HepG2 (cell line): ENCODE data around the gene DENND2A. TPM values are rescaled to one million over a fixed set of nuclear protein-coding genes. Genes with fewer than 3 reads are reported as not detected.

Source experiments
- ATAC-seq: fragments of 200-7000 bp; cut with Tn5 transposase; 3 replicates; pipeline ENCODE4 v1.9.1; 2020; ENCODE audit warnings: mild to moderate bottlenecking, moderate library complexity
- BruUV-seq: library from RNA; stranded (reverse); fragments of 400-500 nt; replicated peaks from 2 replicates; lab custom pipeline; 2021; lab: Mats Ljungman, UMichigan
- CTCF ChIA-PET: fragments of 300-600 bp; formaldehyde crosslinking; extraction: SDS; loops from one replicate; lab custom pipeline; 2021; ENCODE audit warnings: low total read pairs, inconsistent platforms, low intra/inter-chr PET ratio; lab: Yijun Ruan, JAX
- POLR2A ChIA-PET: fragments of 350-600 bp; sonication (Branson Sonifier 250); formaldehyde crosslinking; loops from one replicate; lab custom pipeline; 2020; ENCODE audit warnings: antibody characterized with exemption, inconsistent platforms; lab: Yijun Ruan, JAX
- DNase-seq: peaks from one replicate; pipeline ENCODE4 v3.0.0-alpha.2; 2015; ENCODE audit warnings: low spot score
- FAIRE-seq: peaks from 3 replicates; lab custom pipeline; 2011; peaks lifted over from hg19 to GRCh38; lab: Jason Lieb, UNC
- H2AFZ ChIP-seq: one replicate; pipeline ENCODE4 v1.6.1; 2011; ENCODE audit warnings: low read length, inconsistent platforms
- H3K27ac ChIP-seq: fragments of 300-600 bp; 3 replicates; pipeline ENCODE4 v1.8.0; 2011; ENCODE audit warnings: mixed run types, mild to moderate bottlenecking, mixed read lengths, low read length, inconsistent platforms; ENCODE audit not compliant: insufficient read depth; ENCODE audit errors: extremely low read length
- H3K27me3 ChIP-seq, 2 experiments: fragments of 200-600 bp in 1 of 2; 2 replicates in 1 of 2; 3 replicates in 1 of 2; pipeline versions ENCODE4 v1.6.0 to v1.8.0; 2011; ENCODE audit warnings: low read length in 2 of 2, mild to moderate bottlenecking in 2 of 2, moderate library complexity in 2 of 2, inconsistent platforms in 1 of 2; ENCODE audit not compliant: insufficient read depth in 2 of 2, control insufficient read depth in 1 of 2
- H3K36me3 ChIP-seq, 2 experiments: fragments of 200-600 bp in 1 of 2; replicated peaks in 1 of 2; 2 replicates in 1 of 2; 3 replicates in 1 of 2; pipeline versions ENCODE4 v1.5.1 to v1.8.0; 2011; ENCODE audit warnings: low read length in 2 of 2, inconsistent platforms in 1 of 2; ENCODE audit not compliant: insufficient read depth in 2 of 2, control insufficient read depth in 1 of 2
- H3K4me1 ChIP-seq: 2 replicates; pipeline ENCODE4 v1.5.1; 2012; ENCODE audit warnings: low read length, inconsistent platforms; ENCODE audit not compliant: insufficient read depth
- H3K4me2 ChIP-seq: 2 replicates; pipeline ENCODE4 v1.6.0; 2011; ENCODE audit warnings: low read depth, low read length, inconsistent platforms
- H3K4me3 ChIP-seq, 3 experiments: fragments of 200-600 bp in 1 of 3; sonication (generic), shearing (Covaris generic) in 1 of 3; replicated peaks in 1 of 3; 2 replicates each; pipeline ENCODE4 v1.5.1; 2011 to 2016; ENCODE audit warnings: low read length in 3 of 3, inconsistent platforms in 2 of 3, low read depth in 2 of 3, mild to moderate bottlenecking in 2 of 3, control low read depth in 1 of 3, mixed read lengths in 1 of 3; ENCODE audit not compliant: insufficient read depth in 1 of 3
- H3K79me2 ChIP-seq: one replicate; pipeline ENCODE4 v1.6.1; 2011; ENCODE audit warnings: low read length, inconsistent platforms; ENCODE audit not compliant: insufficient read depth
- H3K9ac ChIP-seq: 2 replicates; pipeline ENCODE4 v1.6.0; 2011; ENCODE audit warnings: mild to moderate bottlenecking, low read depth, low read length, inconsistent platforms; ENCODE audit not compliant: insufficient read depth
- H3K9me3 ChIP-seq: 2 replicates; pipeline ENCODE4 v1.5.1; 2012; ENCODE audit warnings: mild to moderate bottlenecking, low read length
- H4K20me1 ChIP-seq: 2 replicates; pipeline ENCODE4 v1.6.0; 2011; ENCODE audit warnings: inconsistent platforms, mild to moderate bottlenecking, low read length, moderate library complexity; ENCODE audit not compliant: insufficient read depth
- ATF1 ChIP-seq: IDR thresholded peaks from 2 replicates; pipeline ENCODE4 v1.6.1; 2016; ENCODE audit warnings: mild to moderate bottlenecking, control low read depth
- CEBPB ChIP-seq: IDR thresholded peaks from 2 replicates; pipeline ENCODE4 v1.6.1; 2011; ENCODE audit warnings: low read depth, low read length, improper control_type of control experiment, borderline replicate concordance
- CEBPG ChIP-seq: IDR thresholded peaks from 2 replicates; pipeline ENCODE4 v1.6.1; 2016
- ZNF101 ChIP-seq: sonication (generic); formaldehyde crosslinking; IDR thresholded peaks from 2 replicates; pipeline ENCODE4 v1.4.0; 2020; ENCODE audit warnings: mild to moderate bottlenecking, low read depth, missing genetic modification reagents, borderline replicate concordance
- ZNF256 ChIP-seq: sonication (generic); formaldehyde crosslinking; conservative IDR thresholded peaks from 2 replicates; pipeline ENCODE4 v1.4.0; 2020; ENCODE audit warnings: missing genetic modification reagents
- ZNF501 ChIP-seq: sonication (generic); formaldehyde crosslinking; IDR thresholded peaks from 2 replicates; pipeline ENCODE4 v1.5.1; 2020; ENCODE audit warnings: mild to moderate bottlenecking, moderate library complexity, missing genetic modification reagents
- ZNF777 ChIP-seq: sonication (generic); formaldehyde crosslinking; IDR thresholded peaks from 2 replicates; pipeline ENCODE4 v1.4.0; 2020; ENCODE audit warnings: missing genetic modification reagents
- WGBS: methylation state at CpG from one replicate; pipeline ENCODE4 v1.1.6; 2017; ENCODE audit warnings: low lambda C conversion rate; 5-methylcytosine and 5-hydroxymethylcytosine counted together
- in situ Hi-C: cut with HindIII; loops from 2 replicates; pipeline ENCODE4 v1.10.0; 2017; ENCODE audit warnings: low pct_unique_long_range_greater_than_20kb; ENCODE audit not compliant: extremely low pct_ligation_motif_present
- intact Hi-C: fragments of 100-400 bp; cut with micrococcal nuclease; formaldehyde crosslinking; loops from one replicate; pipeline ENCODE4 v1.10.0; 2022; ENCODE audit not compliant: unreplicated experiment
- polyA plus RNA-seq, 8 experiments: library from polyadenylated mRNA; depleted of rRNA in 3 of 8; stranded (reverse) in 7 of 8; unstranded in 1 of 8; fragments of >200 nt; fragmentation: Illumina TruSeq in 4 of 8; extraction: Trizol in 4 of 8; gene quantifications; 2 replicates each; pipeline versions ENCODE4 v1.2.1 to v1.2.3, GENCODE V29; 2011 to 2016; ENCODE audit warnings: low read depth in 4 of 8, missing spikeins in 1 of 8, mixed read lengths in 1 of 8; ENCODE audit not compliant: insufficient read depth in 1 of 8
- total RNA-seq, 5 experiments: library from RNA; depleted of rRNA; stranded (reverse); fragments of >200 nt; fragmentation: Illumina TruSeq; extraction: Trizol; gene quantifications; 2 replicates each; pipeline ENCODE4 v1.2.3, GENCODE V29; 2016; ENCODE audit warnings: low read depth in 1 of 5
- TF ChIP-seq, protein P1 (sequence below): sonication (generic); formaldehyde crosslinking; IDR thresholded peaks from 2 replicates; pipeline ENCODE4 v1.4.0; 2020; ENCODE audit warnings: low read depth, mild to moderate bottlenecking, missing genetic modification reagents

The DENND2A gene
- total and polyA plus RNA-seq, 2 of the 13 experiments (the other 11 are each of a cell fraction or from before 2014, with no cell fraction given) = not detected

DNA sequence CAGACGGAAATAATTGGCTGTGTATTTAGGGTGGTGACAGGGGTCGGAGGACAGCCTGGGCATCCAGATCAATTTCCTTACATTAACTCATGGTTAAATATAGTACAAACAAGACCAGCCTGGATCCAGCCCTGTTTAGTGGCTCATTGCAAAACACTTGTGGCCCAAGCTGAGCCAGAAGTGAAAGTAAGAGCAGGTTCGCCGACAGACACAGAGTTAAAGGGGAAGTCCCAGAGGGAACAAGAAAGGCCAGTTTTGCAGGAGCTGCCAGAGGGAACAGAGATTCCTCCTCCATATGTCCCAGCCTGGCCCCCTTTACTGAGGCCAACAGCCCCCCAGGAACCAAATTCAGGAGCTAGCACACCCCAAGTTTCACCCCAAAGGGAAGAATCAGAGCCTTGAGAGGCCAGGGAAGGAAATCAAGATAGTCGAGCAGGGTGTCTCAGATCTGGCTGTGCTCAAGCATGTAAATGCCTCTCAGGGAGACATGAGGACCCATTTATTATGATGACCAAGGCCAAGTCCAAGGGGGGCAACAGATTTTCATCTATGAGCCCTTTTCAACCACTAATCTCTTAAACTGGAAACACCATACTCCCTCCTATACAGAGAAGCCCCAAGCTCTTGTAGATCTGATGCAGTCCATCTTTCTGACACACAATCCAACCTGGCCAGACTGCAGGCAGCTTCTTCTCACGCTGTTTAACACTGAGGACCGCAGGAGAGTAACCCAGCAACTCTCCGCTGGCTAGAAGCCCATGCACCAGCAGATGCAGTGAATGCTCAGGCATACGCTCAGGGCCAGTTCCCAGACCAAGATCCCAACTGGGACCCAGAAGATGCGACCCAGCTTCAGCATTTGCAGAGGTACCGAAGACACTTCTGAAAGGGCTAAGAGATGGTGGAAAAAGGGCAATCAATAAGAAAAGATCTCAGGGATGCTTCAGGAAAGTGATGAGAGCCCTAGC, 16.2 kb upstream of the DENND2A start:
- ChIA-PET CTCF (no interaction called here), POLR2A (interaction anchor here (0.6 kb wide), 1 partner anchor 28 kb away, joined by 3 read pairs; no protein-coding TSS in a partner anchor)
- ATAC-seq = peak; percentile 84
- no TSS peak for BruUV-seq
- H2AFZ ChIP-seq = peak overlapping the region; percentile 92
- no peak overlapping the region for H3K27ac ChIP-seq
- in situ Hi-C loops = no loop called here
- peak; percentile 60 for FAIRE-seq
- H3K4me3 ChIP-seq = peak overlapping the region; percentile 48 to 67 (median 66)
- H3K9ac ChIP-seq = peak overlapping the region; percentile 55
- no peaks in the 10 kb centered on the region for H3K36me3 ChIP-seq
- TF ChIP-seq ZNF777 = peak; percentile 46; the same call in 1 of the 2 replicates
- TF ChIP-seq CEBPB = peak; percentile 76
- no peak for TF ChIP-seq ZNF101 (CRISPR knock-in tag)
- TF ChIP-seq, protein P1, sequence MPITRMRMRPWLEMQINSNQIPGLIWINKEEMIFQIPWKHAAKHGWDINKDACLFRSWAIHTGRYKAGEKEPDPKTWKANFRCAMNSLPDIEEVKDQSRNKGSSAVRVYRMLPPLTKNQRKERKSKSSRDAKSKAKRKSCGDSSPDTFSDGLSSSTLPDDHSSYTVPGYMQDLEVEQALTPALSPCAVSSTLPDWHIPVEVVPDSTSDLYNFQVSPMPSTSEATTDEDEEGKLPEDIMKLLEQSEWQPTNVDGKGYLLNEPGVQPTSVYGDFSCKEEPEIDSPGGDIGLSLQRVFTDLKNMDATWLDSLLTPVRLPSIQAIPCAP (CRISPR knock-in tag) = peak; percentile 89; the same call in 1 of the 2 replicates
- 0 out of 2 replicates have a peak, but pooled peaks have one; percentile 21 for TF ChIP-seq ZNF501 (CRISPR knock-in tag)
- TF ChIP-seq CEBPG (CRISPR knock-in tag) = peak; percentile 48
- no peak for TF ChIP-seq ZNF256
- TF ChIP-seq ATF1 (CRISPR knock-in tag) = no peak
- H3K27me3 ChIP-seq = peaks cover 0 to 14% of the 10 kb centered on the region in 2 experiments; a peak in 3 of 5 replicates
- H4K20me1 ChIP-seq = no peaks in the 10 kb centered on the region
- H3K9me3 ChIP-seq = no peaks in the 10 kb centered on the region
- intact Hi-C loops = loop anchor here (10.0 kb wide), 1 partner anchor 358 kb away; the partner anchor contains the start of gene MRPS33
- H3K4me1 ChIP-seq = peaks cover 26% of the 10 kb centered on the region
- peak overlapping the region; percentile 79 for H3K4me2 ChIP-seq
- peak; percentile 27 for DNase-seq
- 26% methylated on average over 11 of the region's 11 CpGs for WGBS
- no peaks in the 10 kb centered on the region for H3K79me2 ChIP-seq
